Measurements from ENCODE around the gene ACTR3. TPM values are rescaled to one million over a fixed set of nuclear protein-coding genes. Genes with fewer than 3 reads are reported as not detected.

Gene ACTR3
- total and polyA plus RNA-seq, 10 of the 15 experiments (the other 5 are each of a cell fraction or from before 2014, with no cell fraction given) = 79.1 to 616 (median 471) TPM

GRCh38 chr2:113901943-113902342 is 12.1 kb downstream of the ACTR3 start:
- H2AFZ ChIP-seq (ENCODE audit: control insufficient read depth, low read depth, low read length) = no peak overlapping the region
- in situ Hi-C loops (cut with MboI) (no loop called here), intact Hi-C loops (cut with micrococcal nuclease; ENCODE audit: unreplicated experiment) (no loop called here)
- H3K4me3 ChIP-seq = no peak overlapping the region
- DNase-seq (ENCODE audit: low read depth, low spot score) = no peak
- no peak overlapping the region for H3K9ac ChIP-seq (ENCODE audit: control insufficient read depth, insufficient read depth, low read length)
- CTCF ChIA-PET = interaction anchor here (0.7 to 2.3 kb wide), 5 partner anchors 8 to 164 kb away, joined by 3 to 6 read pairs (median 4); no protein-coding TSS in a partner anchor
- peaks cover 100% of the 10 kb centered on the region for H3K79me2 ChIP-seq (ENCODE audit: control insufficient read depth, insufficient read depth, low read length)
- BruUV-seq (replicated peaks) = no TSS peak
- SMC1A ChIA-PET (ENCODE audit: uncharacterized antibody, unreplicated experiment) = interaction anchor here (0.9 to 2.8 kb wide), 7 partner anchors 8 to 18 kb away, joined by 4 to 16 read pairs (median 5); no protein-coding TSS in a partner anchor
- no peak overlapping the region for H3K27ac ChIP-seq (ENCODE audit: control insufficient read depth, insufficient read depth)
- no peak for FAIRE-seq
- peaks cover 5% of the 10 kb centered on the region; the same call in 1 of the 2 replicates for H4K20me1 ChIP-seq (ENCODE audit: control insufficient read depth, insufficient read depth)
- peaks cover 18% of the 10 kb centered on the region for H3K4me1 ChIP-seq (ENCODE audit: control insufficient read depth, insufficient read depth, low read length)
- RAD21 ChIA-PET (ENCODE audit: unreplicated experiment) = interaction anchor here (1.4 to 1.8 kb wide), 3 partner anchors 8 to 15 kb away, joined by 4 to 6 read pairs (median 5); no protein-coding TSS in a partner anchor
- H3K4me2 ChIP-seq (ENCODE audit: control insufficient read depth, insufficient read depth) = peak overlapping the region; percentile 59
- peaks cover 10% of the 10 kb centered on the region for H3K9me3 ChIP-seq (replicated peaks; ENCODE audit: control insufficient read depth, insufficient read depth, low read length)
- POLR2A ChIA-PET = interaction anchor here (0.7 kb wide), 1 partner anchor 131 kb away, joined by 3 read pairs; no protein-coding TSS in a partner anchor
- WGBS (ENCODE audit: insufficient coverage, insufficient replicate concordance, low lambda C conversion rate, missing lambda C conversion rate) = 0% methylated on average over 2 of the region's 2 CpGs
- H3K36me3 ChIP-seq (ENCODE audit: control insufficient read depth in 2 of 2, insufficient read depth in 2 of 2, low read length in 1 of 2) = peaks cover 0 to 6% of the 10 kb centered on the region in 2 experiments; a peak in 3 of 4 replicates
- peak; percentile 43 for ATAC-seq
- TF ChIP-seq KAT2A (conservative IDR thresholded peaks at IDR 0.05; ENCODE audit: control insufficient read depth, low read depth, low read length) (no peak), SPI1 (IDR thresholded peaks at IDR 0.05; ENCODE audit: borderline replicate concordance, insufficient read depth, low read depth, low read length) (peak; percentile 93), CBX3 (IDR thresholded peaks at IDR 0.05; ENCODE audit: borderline replicate concordance, low read depth) (no peak), CUX1 (IDR thresholded peaks at IDR 0.05; ENCODE audit: insufficient replicate concordance, low read depth, low read length) (peak; percentile 57)
- H3K27me3 ChIP-seq (replicated peaks in 1 of 2; ENCODE audit: control insufficient read depth in 2 of 2, insufficient read depth in 2 of 2, low read length in 1 of 2) = no peaks in the 10 kb centered on the region
